AG04449 (cell line): ENCODE results near the gene KLK5.

ENCODE experiments used
- CTCF ChIA-PET: fragments of 350-600 bp; formaldehyde crosslinking; extraction: SDS; loops from one replicate; lab custom pipeline; 2021; ENCODE audit warnings: antibody characterized with exemption; lab: Yijun Ruan, JAX
- POLR2A ChIA-PET: fragments of 400-600, 350-600 bp; formaldehyde crosslinking; extraction: SDS; loops from one replicate; lab custom pipeline; 2020; ENCODE audit warnings: antibody characterized with exemption, inconsistent platforms; lab: Yijun Ruan, JAX
- DNase-seq: peaks from one replicate; pipeline ENCODE4 v3.0.0-alpha.2; 2010; ENCODE audit warnings: low read depth, low spot score
- H3K4me3 ChIP-seq: 2 replicates; pipeline ENCODE4 v1.5.1; 2011; ENCODE audit warnings: low read depth, mild to moderate bottlenecking, control low read depth, low read length
- CTCF ChIP-seq: IDR thresholded peaks from one replicate; pipeline ENCODE4 v1.5.1; 2011; ENCODE audit warnings: mild to moderate bottlenecking, moderate library complexity, low read length, control low read depth, inconsistent platforms; ENCODE audit not compliant: insufficient read depth; ENCODE audit errors: missing control alignments

Gene KLK5

GRCh38 chr19:50931023-50931422 is 21.8 kb downstream of the KLK5 start:
- CTCF ChIA-PET, result no interaction called here
- no peak for DNase-seq
- POLR2A ChIA-PET, result no interaction called here
- H3K4me3 ChIP-seq, result no peak overlapping the region
- no peak for TF ChIP-seq CTCF

GRCh38 chr19:50928831-50929230 is 24.0 kb downstream of the KLK5 start:
- CTCF ChIA-PET, result interaction anchor here (1.2 kb wide), 1 partner anchor 88 kb away, joined by 3 read pairs; no protein-coding TSS in a partner anchor

GRCh38 chr19:50926144-50926543 is 26.7 kb downstream of the KLK5 start:
- no peak for DNase-seq
- H3K4me3 ChIP-seq, result no peak overlapping the region
- no peak for TF ChIP-seq CTCF
- POLR2A ChIA-PET, result no interaction called here
- CTCF ChIA-PET, result interaction anchor here (1.1 kb wide), 1 partner anchor 9 kb away, joined by 4 read pairs; no protein-coding TSS in a partner anchor

More at GRCh38 chr19:50928831-50929230, 24.0 kb downstream of the KLK5 start:
- TF ChIP-seq CTCF, result no peak
- no peak for DNase-seq
- POLR2A ChIA-PET, result no interaction called here
- no peak overlapping the region for H3K4me3 ChIP-seq

DNA sequence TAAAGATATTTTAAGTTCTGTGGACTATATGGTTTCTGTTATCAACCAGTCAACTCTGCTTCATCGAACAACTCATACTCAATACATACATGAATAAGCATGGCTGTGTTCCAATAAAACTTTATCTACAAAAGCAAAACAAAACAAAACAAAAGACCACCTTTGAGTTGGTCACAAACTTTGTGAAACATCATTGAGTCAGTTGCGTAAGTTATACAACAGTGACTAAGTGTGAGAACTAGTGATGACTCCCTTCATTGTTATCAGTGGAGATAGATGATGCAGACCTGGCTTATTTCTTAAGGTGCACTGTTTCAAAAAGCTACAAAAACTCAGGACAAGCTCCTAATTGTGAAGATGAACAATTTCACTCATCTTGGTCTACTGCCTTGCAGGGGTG is 27.1 kb downstream of the KLK5 start:
- CTCF ChIA-PET, result interaction anchor here (1.1 to 1.3 kb wide), 2 partner anchors 10 to 388 kb away, joined by 4 to 5 read pairs; no protein-coding TSS in a partner anchor
- DNase-seq, result no peak
- H3K4me3 ChIP-seq, result no peak overlapping the region
- TF ChIP-seq CTCF, result no peak
- POLR2A ChIA-PET, result no interaction called here

DNA sequence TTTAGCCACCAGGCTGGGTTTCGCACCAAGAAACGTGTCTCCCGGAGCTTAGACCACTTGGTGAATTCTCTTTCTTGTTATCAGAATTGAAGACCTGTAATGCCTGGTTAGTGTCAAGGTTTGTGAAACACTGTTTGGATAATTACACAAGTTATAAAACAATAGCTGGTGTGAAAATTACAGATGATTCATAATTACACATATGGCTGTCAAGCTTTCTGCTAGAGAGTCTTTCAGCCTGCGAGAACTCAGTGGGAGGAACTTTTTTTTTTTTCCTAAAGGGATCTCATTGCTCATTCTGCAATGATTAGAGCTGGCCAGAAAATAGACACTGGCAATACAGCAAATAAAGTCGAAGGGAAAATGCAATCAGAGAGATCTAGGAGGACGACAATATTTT is 28.3 kb downstream of the KLK5 start:
- ChIA-PET CTCF (interaction anchor here (0.9 to 1.3 kb wide), 2 partner anchors 387 to 556 kb away, joined by 3 to 5 read pairs; no protein-coding TSS in a partner anchor), POLR2A (no interaction called here)

More for the DNA sequence above, 28.3 kb downstream of the KLK5 start:
- TF ChIP-seq CTCF, result no peak
- no peak overlapping the region for H3K4me3 ChIP-seq
- no peak for DNase-seq
